ENCODE results near the gene CSTF2.

The CSTF2 gene

GRCh38 chrX:100871594-100872560, 51.7 kb downstream of the CSTF2 start:
- FAIRE-seq: no peak

GRCh38 chrX:100874325-100874724, 54.1 kb downstream of the CSTF2 start, which contains the start of gene NOX1:
NOX1 (minus strand) TSS chrX:100874359; CDS start chrX:100874139, 220 bp downstream.
- FAIRE-seq: no peak

GRCh38 chrX:100880368-100880767, 60.2 kb downstream of the CSTF2 start:
- no peak for FAIRE-seq

GRCh38 chrX:100883654-100884053, 63.5 kb downstream of the CSTF2 start:
- no peak for FAIRE-seq

Data from TTC549 (cell line).